ENCODE results near the gene MTG2.

The MTG2 gene

GRCh38 chr20:62227977-62228958, 45.4 kb downstream of the MTG2 start:
- no peak for DNase-seq
- no peaks in the 10 kb centered on the region for H3K4me1 ChIP-seq (ENCODE audit: control insufficient read depth, insufficient read depth, low read length, poor library complexity, severe bottlenecking)
- H3K9me3 ChIP-seq (ENCODE audit: control insufficient read depth, low read length) = no peaks in the 10 kb centered on the region
- no peaks in the 10 kb centered on the region for H3K27me3 ChIP-seq (replicated peaks; ENCODE audit: control insufficient read depth, insufficient read depth, low read length, poor library complexity, severe bottlenecking)
- H3K36me3 ChIP-seq (ENCODE audit: control insufficient read depth, insufficient read depth, low read length) = no peaks in the 10 kb centered on the region
- no peak overlapping the region for H3K27ac ChIP-seq (ENCODE audit: insufficient read depth, low read length, poor library complexity, severe bottlenecking)
- H3K4me3 ChIP-seq (ENCODE audit: insufficient read depth, low read depth, low read length, poor library complexity, severe bottlenecking) = no peak overlapping the region

GRCh38 chr20:62228982-62229545, 46.2 kb downstream of the MTG2 start:
- no peaks in the 10 kb centered on the region for H3K36me3 ChIP-seq (ENCODE audit: control insufficient read depth, insufficient read depth, low read length)
- no peaks in the 10 kb centered on the region for H3K9me3 ChIP-seq (ENCODE audit: control insufficient read depth, low read length)
- no peak overlapping the region for H3K4me3 ChIP-seq (ENCODE audit: insufficient read depth, low read depth, low read length, poor library complexity, severe bottlenecking)
- no peak for DNase-seq
- no peak overlapping the region for H3K27ac ChIP-seq (ENCODE audit: insufficient read depth, low read length, poor library complexity, severe bottlenecking)
- H3K27me3 ChIP-seq (replicated peaks; ENCODE audit: control insufficient read depth, insufficient read depth, low read length, poor library complexity, severe bottlenecking) = no peaks in the 10 kb centered on the region
- no peaks in the 10 kb centered on the region for H3K4me1 ChIP-seq (ENCODE audit: control insufficient read depth, insufficient read depth, low read length, poor library complexity, severe bottlenecking)

GRCh38 chr20:62229667-62230066, 46.8 kb downstream of the MTG2 start:
- Histone ChIP-seq H3K4me3 (ENCODE audit: insufficient read depth, low read depth, low read length, poor library complexity, severe bottlenecking) (no peak overlapping the region), H3K4me1 (ENCODE audit: control insufficient read depth, insufficient read depth, low read length, poor library complexity, severe bottlenecking) (no peaks in the 10 kb centered on the region), H3K36me3 (ENCODE audit: control insufficient read depth, insufficient read depth, low read length) (no peaks in the 10 kb centered on the region), H3K27me3 (replicated peaks; ENCODE audit: control insufficient read depth, insufficient read depth, low read length, poor library complexity, severe bottlenecking) (no peaks in the 10 kb centered on the region), H3K9me3 (ENCODE audit: control insufficient read depth, low read length) (no peaks in the 10 kb centered on the region), H3K27ac (ENCODE audit: insufficient read depth, low read length, poor library complexity, severe bottlenecking) (no peak overlapping the region)
- no peak for DNase-seq

- H3K4me3 ChIP-seq (ENCODE audit: insufficient read depth, low read depth, low read length, poor library complexity, severe bottlenecking) = no peak overlapping the region
- no peaks in the 10 kb centered on the region for H3K36me3 ChIP-seq (ENCODE audit: control insufficient read depth, insufficient read depth, low read length)
- no peaks in the 10 kb centered on the region for H3K4me1 ChIP-seq (ENCODE audit: control insufficient read depth, insufficient read depth, low read length, poor library complexity, severe bottlenecking)
- no peaks in the 10 kb centered on the region for H3K9me3 ChIP-seq (ENCODE audit: control insufficient read depth, low read length)
- DNase-seq = no peak
- no peaks in the 10 kb centered on the region for H3K27me3 ChIP-seq (replicated peaks; ENCODE audit: control insufficient read depth, insufficient read depth, low read length, poor library complexity, severe bottlenecking)
- H3K27ac ChIP-seq (ENCODE audit: insufficient read depth, low read length, poor library complexity, severe bottlenecking) = no peak overlapping the region
These were observed 47.4 kb downstream of the MTG2 start for GRCh38 chr20:62230276-62230675.

GRCh38 chr20:62230696-62231095, 47.9 kb downstream of the MTG2 start:
- no peak overlapping the region for H3K27ac ChIP-seq (ENCODE audit: insufficient read depth, low read length, poor library complexity, severe bottlenecking)
- H3K36me3 ChIP-seq (ENCODE audit: control insufficient read depth, insufficient read depth, low read length) = no peaks in the 10 kb centered on the region
- H3K27me3 ChIP-seq (replicated peaks; ENCODE audit: control insufficient read depth, insufficient read depth, low read length, poor library complexity, severe bottlenecking) = no peaks in the 10 kb centered on the region
- no peak for DNase-seq
- no peaks in the 10 kb centered on the region for H3K9me3 ChIP-seq (ENCODE audit: control insufficient read depth, low read length)
- H3K4me3 ChIP-seq (ENCODE audit: insufficient read depth, low read depth, low read length, poor library complexity, severe bottlenecking) = no peak overlapping the region
- no peaks in the 10 kb centered on the region for H3K4me1 ChIP-seq (ENCODE audit: control insufficient read depth, insufficient read depth, low read length, poor library complexity, severe bottlenecking)

- no peaks in the 10 kb centered on the region for H3K27me3 ChIP-seq (replicated peaks; ENCODE audit: control insufficient read depth, insufficient read depth, low read length, poor library complexity, severe bottlenecking)
- H3K4me3 ChIP-seq (ENCODE audit: insufficient read depth, low read depth, low read length, poor library complexity, severe bottlenecking) = no peak overlapping the region
- no peaks in the 10 kb centered on the region for H3K9me3 ChIP-seq (ENCODE audit: control insufficient read depth, low read length)
- H3K36me3 ChIP-seq (ENCODE audit: control insufficient read depth, insufficient read depth, low read length) = no peaks in the 10 kb centered on the region
- no peak overlapping the region for H3K27ac ChIP-seq (ENCODE audit: insufficient read depth, low read length, poor library complexity, severe bottlenecking)
- no peaks in the 10 kb centered on the region for H3K4me1 ChIP-seq (ENCODE audit: control insufficient read depth, insufficient read depth, low read length, poor library complexity, severe bottlenecking)
- DNase-seq = no peak
These were observed 48.5 kb downstream of the MTG2 start for GRCh38 chr20:62231292-62231691.

- no peak for DNase-seq
- no peaks in the 10 kb centered on the region for H3K9me3 ChIP-seq (ENCODE audit: control insufficient read depth, low read length)
- no peak overlapping the region for H3K4me3 ChIP-seq (ENCODE audit: insufficient read depth, low read depth, low read length, poor library complexity, severe bottlenecking)
- H3K27ac ChIP-seq (ENCODE audit: insufficient read depth, low read length, poor library complexity, severe bottlenecking) = no peak overlapping the region
- no peaks in the 10 kb centered on the region for H3K36me3 ChIP-seq (ENCODE audit: control insufficient read depth, insufficient read depth, low read length)
- H3K4me1 ChIP-seq (ENCODE audit: control insufficient read depth, insufficient read depth, low read length, poor library complexity, severe bottlenecking) = no peaks in the 10 kb centered on the region
- H3K27me3 ChIP-seq (replicated peaks; ENCODE audit: control insufficient read depth, insufficient read depth, low read length, poor library complexity, severe bottlenecking) = no peaks in the 10 kb centered on the region
These were observed 49.4 kb downstream of the MTG2 start for GRCh38 chr20:62232194-62232593.

- H3K4me1 ChIP-seq (ENCODE audit: control insufficient read depth, insufficient read depth, low read length, poor library complexity, severe bottlenecking) = no peaks in the 10 kb centered on the region
- H3K9me3 ChIP-seq (ENCODE audit: control insufficient read depth, low read length) = no peaks in the 10 kb centered on the region
- no peak for DNase-seq
- no peak overlapping the region for H3K27ac ChIP-seq (ENCODE audit: insufficient read depth, low read length, poor library complexity, severe bottlenecking)
- H3K36me3 ChIP-seq (ENCODE audit: control insufficient read depth, insufficient read depth, low read length) = no peaks in the 10 kb centered on the region
- H3K4me3 ChIP-seq (ENCODE audit: insufficient read depth, low read depth, low read length, poor library complexity, severe bottlenecking) = no peak overlapping the region
- H3K27me3 ChIP-seq (replicated peaks; ENCODE audit: control insufficient read depth, insufficient read depth, low read length, poor library complexity, severe bottlenecking) = no peaks in the 10 kb centered on the region
These were observed 50.2 kb downstream of the MTG2 start for GRCh38 chr20:62232770-62233645.

- no peaks in the 10 kb centered on the region for H3K27me3 ChIP-seq (replicated peaks; ENCODE audit: control insufficient read depth, insufficient read depth, low read length, poor library complexity, severe bottlenecking)
- DNase-seq = no peak
- H3K4me1 ChIP-seq (ENCODE audit: control insufficient read depth, insufficient read depth, low read length, poor library complexity, severe bottlenecking) = no peaks in the 10 kb centered on the region
- no peak overlapping the region for H3K4me3 ChIP-seq (ENCODE audit: insufficient read depth, low read depth, low read length, poor library complexity, severe bottlenecking)
- no peaks in the 10 kb centered on the region for H3K9me3 ChIP-seq (ENCODE audit: control insufficient read depth, low read length)
- no peaks in the 10 kb centered on the region for H3K36me3 ChIP-seq (ENCODE audit: control insufficient read depth, insufficient read depth, low read length)
- no peak overlapping the region for H3K27ac ChIP-seq (ENCODE audit: insufficient read depth, low read length, poor library complexity, severe bottlenecking)
These were observed 50.9 kb downstream of the MTG2 start for GRCh38 chr20:62233684-62234083.

Data from effector memory CD4-positive, alpha-beta T cell (primary cell).